ENCODE data around the gene TRAK1. TPM values are rescaled to one million over a fixed set of nuclear protein-coding genes. Genes with fewer than 3 reads are reported as not detected.

TRAK1 gene
- total and polyA plus RNA-seq, 10 of the 15 experiments (the other 5 are each of a cell fraction or from before 2014, with no cell fraction given) = 6.6 to 46.2 (median 23.7) TPM

- Histone ChIP-seq H3K79me2 (ENCODE audit: control insufficient read depth, insufficient read depth, low read length) (no peaks in the 10 kb centered on the region), H3K27ac (ENCODE audit: control insufficient read depth, insufficient read depth) (peak overlapping the region; percentile 84), H3K4me3 (no peak overlapping the region), H3K9ac (ENCODE audit: control insufficient read depth, insufficient read depth, low read length) (no peak overlapping the region; the same call in 1 of the 2 replicates), H3K27me3 (replicated peaks in 1 of 2; ENCODE audit: control insufficient read depth in 2 of 2, insufficient read depth in 2 of 2, low read length in 1 of 2) (no peaks in the 10 kb centered on the region), H3K9me3 (replicated peaks; ENCODE audit: control insufficient read depth, insufficient read depth, low read length) (no peaks in the 10 kb centered on the region), H3K4me2 (ENCODE audit: control insufficient read depth, insufficient read depth) (peak overlapping the region; percentile 76; the same call in 1 of the 2 replicates), H3K36me3 (ENCODE audit: control insufficient read depth in 2 of 2, insufficient read depth in 2 of 2, low read length in 1 of 2) (peaks cover 12 to 24% of the 10 kb centered on the region in 2 experiments), H2AFZ (ENCODE audit: control insufficient read depth, low read depth, low read length) (no peak overlapping the region), H3K4me1 (ENCODE audit: control insufficient read depth, insufficient read depth, low read length) (peaks cover 48% of the 10 kb centered on the region), H4K20me1 (ENCODE audit: control insufficient read depth, insufficient read depth) (no peaks in the 10 kb centered on the region)
- in situ Hi-C loops (cut with MboI) = no loop called here
- ChIA-PET SMC1A (ENCODE audit: uncharacterized antibody, unreplicated experiment) (interaction anchor here (1.7 to 2.2 kb wide), 2 partner anchors 9 to 12 kb away, joined by 5 to 7 read pairs; no protein-coding TSS in a partner anchor), CTCF (interaction anchor here (1.1 to 3.1 kb wide), 5 partner anchors 9 to 94 kb away, joined by 3 to 13 read pairs (median 3); no protein-coding TSS in a partner anchor), POLR2A (interaction anchor here (0.7 to 1.2 kb wide), 3 partner anchors 14 to 90 kb away, joined by 3 to 4 read pairs (median 4); no protein-coding TSS in a partner anchor), RAD21 (ENCODE audit: unreplicated experiment) (interaction anchor here (1.3 kb wide), 1 partner anchor 22 kb away, joined by 4 read pairs; no protein-coding TSS in a partner anchor)
- intact Hi-C loops (cut with micrococcal nuclease; ENCODE audit: unreplicated experiment) = no loop called here
- ATAC-seq (peak; percentile 55), DNase-seq (ENCODE audit: low read depth, low spot score) (no peak), FAIRE-seq (no peak)
- no TSS peak for BruUV-seq (replicated peaks)
- TF ChIP-seq RUNX3 (IDR thresholded peaks at IDR 0.05; ENCODE audit: low read length) (peak; percentile 66), NR2F1 (conservative IDR thresholded peaks at IDR 0.05) (no peak), HDAC2 (IDR thresholded peaks at IDR 0.05) (no peak), CBFB (IDR thresholded peaks at IDR 0.05; ENCODE audit: low read depth) (no peak), SREBF1 (IDR thresholded peaks at IDR 0.05; ENCODE audit: low read length) (no peak), BCL11A (IDR thresholded peaks at IDR 0.05; ENCODE audit: low read depth, low read length) (no peak), WRNIP1 (IDR thresholded peaks at IDR 0.05; ENCODE audit: borderline replicate concordance, low read depth, low read length) (no peak), TCF12 (IDR thresholded peaks at IDR 0.05; ENCODE audit: low read depth, low read length) (peak; percentile 63; the same call in 1 of the 2 replicates), CREB1 (IDR thresholded peaks at IDR 0.05; ENCODE audit: low read depth) (no peak), SPI1 (IDR thresholded peaks at IDR 0.05; ENCODE audit: borderline replicate concordance, insufficient read depth, low read depth, low read length) (no peak), ZNF207 (IDR thresholded peaks at IDR 0.05; ENCODE audit: borderline replicate concordance) (no peak), TCF3 (IDR thresholded peaks at IDR 0.05; ENCODE audit: borderline replicate concordance, insufficient read depth, low read depth, low read length) (0 out of 2 replicates have a peak, but pooled peaks have one; percentile 61), SMARCA5 (IDR thresholded peaks at IDR 0.05) (no peak), PML (IDR thresholded peaks at IDR 0.05; ENCODE audit: low read length) (no peak), TBL1XR1 (IDR thresholded peaks at IDR 0.05; ENCODE audit: low read depth, low read length) (no peak)
- TF ChIP-seq, protein P1, sequence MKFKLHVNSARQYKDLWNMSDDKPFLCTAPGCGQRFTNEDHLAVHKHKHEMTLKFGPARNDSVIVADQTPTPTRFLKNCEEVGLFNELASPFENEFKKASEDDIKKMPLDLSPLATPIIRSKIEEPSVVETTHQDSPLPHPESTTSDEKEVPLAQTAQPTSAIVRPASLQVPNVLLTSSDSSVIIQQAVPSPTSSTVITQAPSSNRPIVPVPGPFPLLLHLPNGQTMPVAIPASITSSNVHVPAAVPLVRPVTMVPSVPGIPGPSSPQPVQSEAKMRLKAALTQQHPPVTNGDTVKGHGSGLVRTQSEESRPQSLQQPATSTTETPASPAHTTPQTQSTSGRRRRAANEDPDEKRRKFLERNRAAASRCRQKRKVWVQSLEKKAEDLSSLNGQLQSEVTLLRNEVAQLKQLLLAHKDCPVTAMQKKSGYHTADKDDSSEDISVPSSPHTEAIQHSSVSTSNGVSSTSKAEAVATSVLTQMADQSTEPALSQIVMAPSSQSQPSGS (IDR thresholded peaks at IDR 0.05; ENCODE audit: low read length) = no peak
- TF ChIP-seq, protein P2, sequence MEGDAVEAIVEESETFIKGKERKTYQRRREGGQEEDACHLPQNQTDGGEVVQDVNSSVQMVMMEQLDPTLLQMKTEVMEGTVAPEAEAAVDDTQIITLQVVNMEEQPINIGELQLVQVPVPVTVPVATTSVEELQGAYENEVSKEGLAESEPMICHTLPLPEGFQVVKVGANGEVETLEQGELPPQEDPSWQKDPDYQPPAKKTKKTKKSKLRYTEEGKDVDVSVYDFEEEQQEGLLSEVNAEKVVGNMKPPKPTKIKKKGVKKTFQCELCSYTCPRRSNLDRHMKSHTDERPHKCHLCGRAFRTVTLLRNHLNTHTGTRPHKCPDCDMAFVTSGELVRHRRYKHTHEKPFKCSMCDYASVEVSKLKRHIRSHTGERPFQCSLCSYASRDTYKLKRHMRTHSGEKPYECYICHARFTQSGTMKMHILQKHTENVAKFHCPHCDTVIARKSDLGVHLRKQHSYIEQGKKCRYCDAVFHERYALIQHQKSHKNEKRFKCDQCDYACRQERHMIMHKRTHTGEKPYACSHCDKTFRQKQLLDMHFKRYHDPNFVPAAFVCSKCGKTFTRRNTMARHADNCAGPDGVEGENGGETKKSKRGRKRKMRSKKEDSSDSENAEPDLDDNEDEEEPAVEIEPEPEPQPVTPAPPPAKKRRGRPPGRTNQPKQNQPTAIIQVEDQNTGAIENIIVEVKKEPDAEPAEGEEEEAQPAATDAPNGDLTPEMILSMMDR (IDR thresholded peaks at IDR 0.05 in 2 of 3, conservative IDR thresholded peaks at IDR 0.05 in 1 of 3; ENCODE audit: control insufficient read depth in 2 of 3, extremely low read depth in 1 of 3, insufficient read depth in 1 of 3, low read depth in 3 of 3, low read length in 3 of 3) = no peak
- TF ChIP-seq, protein P3, sequence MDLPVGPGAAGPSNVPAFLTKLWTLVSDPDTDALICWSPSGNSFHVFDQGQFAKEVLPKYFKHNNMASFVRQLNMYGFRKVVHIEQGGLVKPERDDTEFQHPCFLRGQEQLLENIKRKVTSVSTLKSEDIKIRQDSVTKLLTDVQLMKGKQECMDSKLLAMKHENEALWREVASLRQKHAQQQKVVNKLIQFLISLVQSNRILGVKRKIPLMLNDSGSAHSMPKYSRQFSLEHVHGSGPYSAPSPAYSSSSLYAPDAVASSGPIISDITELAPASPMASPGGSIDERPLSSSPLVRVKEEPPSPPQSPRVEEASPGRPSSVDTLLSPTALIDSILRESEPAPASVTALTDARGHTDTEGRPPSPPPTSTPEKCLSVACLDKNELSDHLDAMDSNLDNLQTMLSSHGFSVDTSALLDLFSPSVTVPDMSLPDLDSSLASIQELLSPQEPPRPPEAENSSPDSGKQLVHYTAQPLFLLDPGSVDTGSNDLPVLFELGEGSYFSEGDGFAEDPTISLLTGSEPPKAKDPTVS (IDR thresholded peaks at IDR 0.05; ENCODE audit: low read depth, low read length) = no peak
- TF ChIP-seq, protein P4, sequence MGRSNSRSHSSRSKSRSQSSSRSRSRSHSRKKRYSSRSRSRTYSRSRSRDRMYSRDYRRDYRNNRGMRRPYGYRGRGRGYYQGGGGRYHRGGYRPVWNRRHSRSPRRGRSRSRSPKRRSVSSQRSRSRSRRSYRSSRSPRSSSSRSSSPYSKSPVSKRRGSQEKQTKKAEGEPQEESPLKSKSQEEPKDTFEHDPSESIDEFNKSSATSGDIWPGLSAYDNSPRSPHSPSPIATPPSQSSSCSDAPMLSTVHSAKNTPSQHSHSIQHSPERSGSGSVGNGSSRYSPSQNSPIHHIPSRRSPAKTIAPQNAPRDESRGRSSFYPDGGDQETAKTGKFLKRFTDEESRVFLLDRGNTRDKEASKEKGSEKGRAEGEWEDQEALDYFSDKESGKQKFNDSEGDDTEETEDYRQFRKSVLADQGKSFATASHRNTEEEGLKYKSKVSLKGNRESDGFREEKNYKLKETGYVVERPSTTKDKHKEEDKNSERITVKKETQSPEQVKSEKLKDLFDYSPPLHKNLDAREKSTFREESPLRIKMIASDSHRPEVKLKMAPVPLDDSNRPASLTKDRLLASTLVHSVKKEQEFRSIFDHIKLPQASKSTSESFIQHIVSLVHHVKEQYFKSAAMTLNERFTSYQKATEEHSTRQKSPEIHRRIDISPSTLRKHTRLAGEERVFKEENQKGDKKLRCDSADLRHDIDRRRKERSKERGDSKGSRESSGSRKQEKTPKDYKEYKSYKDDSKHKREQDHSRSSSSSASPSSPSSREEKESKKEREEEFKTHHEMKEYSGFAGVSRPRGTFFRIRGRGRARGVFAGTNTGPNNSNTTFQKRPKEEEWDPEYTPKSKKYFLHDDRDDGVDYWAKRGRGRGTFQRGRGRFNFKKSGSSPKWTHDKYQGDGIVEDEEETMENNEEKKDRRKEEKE (IDR thresholded peaks at IDR 0.05) = no peak
- 33% methylated on average over 6 of the region's 6 CpGs for WGBS (ENCODE audit: insufficient coverage, insufficient replicate concordance, low lambda C conversion rate, missing lambda C conversion rate)
Measured at GRCh38 chr3:42213417-42213816, 122.3 kb downstream of the TRAK1 start.

Measured in GM12878 (cell line).